ENCODE measurements around the gene DENND2D.

GRCh38 chr1:111204983-111205713, 4.7 kb upstream of the DENND2D start:
- no peak for TF ChIP-seq POLR2A (IDR thresholded peaks at IDR 0.05)
- no peak for TF ChIP-seq CTCF (IDR thresholded peaks at IDR 0.05)

Data from suprapubic skin (tissue), 3 donors.